MM.1S (cell line): ENCODE data around the gene PARVA.

Experiments
- CTCF ChIP-seq: fragments of 300-600 bp; sonication (generic); IDR thresholded peaks from 2 replicates; pipeline ENCODE4 v1.5.1; 2016; ENCODE audit warnings: antibody characterized with exemption, low read length, mixed read lengths
- EZH2 ChIP-seq: fragments of 300-600 bp; sonication (generic); optimal IDR thresholded peaks from 2 replicates; pipeline ENCODE3; 2017; ENCODE audit warnings: low read depth, mild to moderate bottlenecking, antibody characterized with exemption, low read length, mixed read lengths
- EZH2phosphoT487 ChIP-seq: fragments of 300-600 bp; sonication (generic); IDR thresholded peaks from 2 replicates; pipeline ENCODE4 v1.6.1; 2018; ENCODE audit warnings: antibody characterized with exemption, low read length

GRCh38 chr11:12536566-12536965 is 159.2 kb downstream of the PARVA start:
- no peak for TF ChIP-seq EZH2
- TF ChIP-seq CTCF = no peak
- no peak for TF ChIP-seq EZH2phosphoT487
